ENCODE data around the gene RNF151.
A peak's percentile ranks its signal among the peaks of the same experiment; 100 is the strongest.
"Not testable (repeated sequence)": the region's sequence is repeated elsewhere in the genome, so short reads cannot be mapped to it uniquely, and the experiment has no call there.

The RNF151 gene

DNA sequence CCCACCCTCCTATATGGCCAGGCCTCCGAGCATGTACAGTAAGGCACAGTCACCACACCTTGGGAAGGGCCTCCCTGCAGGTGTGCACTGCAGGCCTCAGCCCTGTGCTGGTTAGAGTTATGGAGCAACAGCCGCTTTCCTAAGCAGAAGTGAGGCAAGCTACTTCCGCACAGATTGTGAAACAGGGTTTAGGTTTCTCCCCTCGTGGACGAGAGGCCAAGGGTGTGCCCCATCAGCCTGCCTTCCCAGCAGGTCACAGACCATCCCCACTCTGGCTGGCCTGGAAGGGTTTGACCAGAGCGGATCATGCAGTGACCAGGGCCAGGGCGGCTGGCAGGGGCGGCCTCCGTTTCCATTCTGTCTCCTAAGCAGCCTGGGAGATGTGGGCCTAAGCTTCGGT, 28.3 kb upstream of the RNF151 start:
- DNase-seq (ENCODE audit: low read depth), result no peak
- H3K4me3 ChIP-seq (ENCODE audit: low read depth, low read length), result no peak overlapping the region

DNA sequence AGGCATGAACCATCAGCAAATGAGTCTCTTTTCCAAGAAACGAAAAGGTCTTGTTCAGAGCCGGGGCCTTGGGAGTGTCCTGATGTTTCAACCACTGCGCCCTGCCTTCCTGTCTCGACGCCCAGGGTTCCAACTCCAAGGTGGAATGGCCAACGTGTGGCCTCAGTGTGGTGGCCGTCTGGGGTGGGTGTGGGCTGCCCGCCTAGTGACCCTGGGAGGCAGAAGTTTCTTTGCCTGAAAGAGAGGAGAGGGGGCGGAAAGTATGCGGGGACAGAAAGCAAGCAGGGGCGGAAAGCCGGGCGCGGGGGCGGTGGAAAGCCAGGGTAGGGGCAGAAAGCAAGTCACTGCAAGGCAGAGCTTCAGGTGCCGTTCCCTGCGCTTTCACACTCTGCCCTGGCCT, 27.7 kb upstream of the RNF151 start:
- no peak overlapping the region for H3K4me3 ChIP-seq (ENCODE audit: low read depth, low read length)
- DNase-seq (ENCODE audit: low read depth), result no peak

GRCh38 chr16:1939833-1940232, 26.8 kb upstream of the RNF151 start:
- not testable (repeated sequence) for DNase-seq (ENCODE audit: low read depth); H3K4me3 ChIP-seq (ENCODE audit: low read depth, low read length)

GRCh38 chr16:1940273-1941161, 26.1 kb upstream of the RNF151 start:
- DNase-seq (ENCODE audit: low read depth), result no peak
- H3K4me3 ChIP-seq (ENCODE audit: low read depth, low read length), result no peak overlapping the region

- H3K4me3 ChIP-seq (ENCODE audit: low read depth, low read length), result no peak overlapping the region
- no peak for DNase-seq (ENCODE audit: low read depth)
Observed at GRCh38 chr16:1941162-1942046, 25.3 kb upstream of the RNF151 start.

DNA sequence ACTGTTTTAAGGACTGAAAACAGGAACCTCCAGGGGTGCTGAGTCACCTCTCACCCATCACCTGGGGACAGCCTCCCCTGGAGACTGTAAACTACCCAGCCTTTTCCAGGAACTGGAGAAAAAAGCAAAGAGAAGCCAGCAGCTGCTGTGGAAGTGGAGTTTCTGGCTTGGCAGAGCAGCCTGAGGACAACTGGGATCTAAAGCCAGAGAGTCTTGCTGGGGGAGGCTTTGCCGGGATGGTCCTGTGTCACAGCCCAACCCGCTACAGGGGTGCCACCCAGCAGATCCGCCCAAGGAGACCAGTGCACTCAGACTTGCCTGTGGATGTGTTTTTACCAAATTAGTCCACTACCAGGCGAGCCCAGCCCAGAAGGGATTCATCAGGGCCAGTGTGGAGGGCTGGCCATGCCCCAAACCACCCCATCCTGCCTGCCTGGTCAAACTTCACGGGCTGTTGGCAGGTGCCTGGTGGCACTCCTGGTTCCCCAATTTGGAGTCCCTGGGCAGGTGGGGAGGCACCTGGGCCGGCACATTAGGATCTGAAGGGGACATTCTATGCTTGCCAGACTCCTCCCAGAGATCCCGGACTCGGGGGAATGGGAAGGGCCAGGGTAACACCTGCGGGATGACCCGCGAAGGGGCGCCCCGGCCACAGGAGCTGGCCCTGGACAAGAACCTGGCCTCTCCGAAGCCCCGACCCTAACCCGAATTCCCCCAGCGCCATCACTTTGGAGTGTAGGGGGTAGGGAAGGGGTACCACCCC, 24.4 kb upstream of the RNF151 start:
- H3K4me3 ChIP-seq (ENCODE audit: low read depth, low read length), result peak overlapping the region; percentile 93
- no peak for DNase-seq (ENCODE audit: low read depth)

DNA sequence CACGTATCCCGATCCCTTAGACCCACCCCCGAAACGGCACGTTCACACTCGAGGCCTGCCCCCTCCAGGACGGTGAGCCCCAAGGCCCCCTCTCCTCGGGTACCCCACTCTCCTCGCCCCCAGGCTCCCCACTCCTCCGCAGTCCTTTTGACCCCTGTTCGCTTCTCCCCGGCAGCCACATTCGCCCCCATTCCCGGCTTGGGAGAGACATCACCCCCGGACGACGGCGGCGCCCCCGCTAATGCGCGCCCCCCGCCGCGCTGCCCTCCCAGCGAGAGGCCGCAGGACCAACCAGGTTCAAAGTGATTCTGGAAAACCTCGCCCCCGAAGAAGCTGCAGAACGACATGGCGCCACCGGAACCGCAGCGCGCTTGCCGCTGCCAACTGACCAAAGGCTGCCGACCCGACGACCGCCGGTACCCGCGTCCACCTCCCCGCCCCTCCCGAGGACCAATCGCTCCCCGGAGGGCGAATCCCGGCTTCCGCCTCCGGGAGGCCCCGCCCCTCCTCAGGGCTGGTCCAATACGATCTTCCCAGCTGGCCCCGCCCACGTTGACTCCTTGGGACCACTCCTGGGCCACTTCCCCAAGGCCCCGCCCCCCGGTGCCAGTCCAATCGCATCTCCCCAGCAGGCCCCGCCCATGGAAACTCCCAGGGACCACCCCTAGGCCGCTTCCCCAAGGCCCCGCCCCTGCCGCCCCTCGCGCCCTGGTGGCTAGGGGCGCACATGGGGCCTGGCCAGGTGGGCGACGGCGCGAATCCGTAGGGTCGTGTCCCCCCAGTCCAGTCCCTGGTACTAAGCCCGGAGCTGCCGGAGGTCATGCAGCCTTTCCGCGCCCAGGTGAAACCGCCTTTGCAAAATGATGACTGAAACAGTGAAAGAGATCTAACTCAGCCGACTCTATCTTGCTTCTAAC, 23.6 kb upstream of the RNF151 start, which contains the start of gene MSRB1:
MSRB1 (minus strand) TSS at position 390 of the 917 bp plus-strand sequence; CDS start at position 347, 43 bp downstream.
- H3K4me3 ChIP-seq (ENCODE audit: low read depth, low read length), result peak within 1 kb of the TSS; percentile 93
- DNase-seq (ENCODE audit: low read depth), result peak; percentile 91

DNA sequence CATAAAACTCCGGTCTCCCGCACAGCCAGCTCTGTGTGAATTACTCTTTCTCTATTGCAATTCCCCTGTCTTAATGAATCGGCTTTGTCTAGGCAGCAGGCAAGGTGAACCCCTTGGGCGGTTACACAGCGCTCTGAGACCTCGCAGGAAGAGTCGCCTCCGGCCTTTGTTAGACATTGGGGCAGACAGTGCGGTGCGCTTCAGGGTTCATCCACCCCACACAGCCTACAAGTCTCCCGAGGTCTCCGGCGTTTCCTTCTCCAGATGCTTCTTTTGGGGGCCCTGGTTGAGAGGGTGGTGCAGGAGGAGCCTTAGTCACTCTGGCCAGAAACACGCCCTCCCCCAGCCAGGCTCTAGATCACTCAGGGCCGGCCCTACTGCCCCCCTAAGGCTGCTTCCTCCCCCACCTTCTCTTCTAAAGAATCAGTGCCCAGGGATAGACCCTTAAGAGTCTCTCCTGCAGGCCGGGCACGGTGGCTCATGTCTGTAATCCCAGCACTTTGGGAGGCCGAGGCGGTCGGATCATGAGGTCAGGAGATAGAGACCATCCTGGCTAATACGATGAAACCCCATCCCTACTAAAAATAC, 21.9 kb upstream of the RNF151 start:
- H3K4me3 ChIP-seq (ENCODE audit: low read depth, low read length), result no peak overlapping the region
- DNase-seq (ENCODE audit: low read depth), result no peak

DNA sequence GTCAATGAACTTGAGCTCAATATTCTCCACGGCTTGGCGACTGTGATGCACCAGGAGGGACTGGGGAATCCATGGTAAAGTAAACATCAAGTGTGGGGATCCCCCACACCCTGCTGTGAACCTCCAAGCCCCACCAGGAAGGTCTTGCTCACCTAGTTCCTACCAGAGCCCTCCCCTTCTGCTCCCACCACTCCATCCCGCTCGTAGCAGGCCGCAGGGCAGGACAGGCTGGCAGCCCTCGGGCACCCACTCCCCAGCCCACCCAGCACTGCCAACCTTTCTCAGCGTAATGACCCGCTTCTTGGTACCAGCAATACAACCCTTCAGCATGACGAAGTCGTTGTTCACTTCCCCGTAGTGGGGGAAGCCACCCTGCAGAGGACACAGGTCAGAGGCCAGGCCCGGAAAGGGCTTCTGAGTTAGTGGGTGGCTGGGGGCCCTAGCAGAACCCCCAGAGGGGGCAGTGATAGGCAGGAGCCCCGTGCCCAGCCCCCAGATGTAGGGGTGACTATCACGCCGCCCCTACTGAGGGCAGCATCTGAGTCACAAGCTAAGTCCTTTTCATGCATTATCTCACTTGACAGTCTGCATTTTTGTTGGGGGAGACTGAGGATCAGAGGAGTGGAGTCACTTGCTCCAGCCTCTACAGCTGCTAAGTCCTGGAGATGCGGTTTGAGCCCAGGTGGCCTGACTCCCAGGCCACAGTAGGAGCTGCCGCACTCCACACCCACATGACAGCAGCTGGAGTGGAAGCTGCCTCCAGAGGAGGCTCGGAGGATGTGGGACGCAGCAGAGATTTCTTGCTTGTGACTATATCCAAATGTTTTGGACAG, 20.9 kb upstream of the RNF151 start:
- no peak for DNase-seq (ENCODE audit: low read depth)
- H3K4me3 ChIP-seq (ENCODE audit: low read depth, low read length), result no peak overlapping the region

DNA sequence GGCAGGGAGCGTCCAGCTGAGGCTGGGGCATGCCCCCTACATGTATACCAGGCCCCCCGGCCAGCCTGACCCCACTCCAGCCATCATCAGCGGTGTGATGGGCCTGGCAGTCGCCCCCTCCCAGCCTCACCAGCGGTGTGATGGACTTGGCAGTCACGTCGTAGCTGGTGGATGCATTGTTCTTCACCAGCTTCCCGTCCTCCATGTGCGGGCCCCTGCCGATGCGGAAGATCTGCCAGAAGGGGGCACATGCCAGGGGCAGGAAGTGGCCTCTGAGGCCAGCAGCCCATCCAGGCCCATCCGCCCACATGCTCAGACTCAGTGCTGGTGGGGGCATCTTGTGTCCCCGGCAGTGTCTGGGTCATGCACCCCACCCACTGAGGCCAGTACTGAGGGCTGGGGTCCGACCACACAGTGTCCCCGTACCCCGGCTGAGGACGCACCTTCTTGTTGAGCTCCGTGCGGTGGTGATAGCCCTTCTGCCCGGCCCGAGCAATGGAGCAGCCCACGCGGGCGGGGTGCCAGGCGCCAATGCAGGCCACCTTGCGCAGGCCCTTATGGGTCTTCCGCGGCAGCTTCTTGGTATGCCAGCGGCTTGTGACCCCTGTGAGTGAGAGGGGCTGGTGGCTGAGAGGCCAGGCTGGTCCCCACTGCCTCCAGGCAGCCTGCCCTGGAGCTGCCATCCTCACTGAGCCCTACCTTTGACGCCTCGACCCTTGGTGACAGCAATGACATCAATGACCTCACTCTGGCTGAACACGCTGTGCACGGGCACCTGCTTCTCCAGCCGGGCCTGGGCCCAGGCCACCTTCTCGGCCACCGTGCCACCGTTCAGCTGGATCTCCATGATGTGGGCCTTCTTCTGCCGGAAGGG, 19.9 kb upstream of the RNF151 start:
- DNase-seq (ENCODE audit: low read depth), result no peak
- no peak overlapping the region for H3K4me3 ChIP-seq (ENCODE audit: low read depth, low read length)

DNA sequence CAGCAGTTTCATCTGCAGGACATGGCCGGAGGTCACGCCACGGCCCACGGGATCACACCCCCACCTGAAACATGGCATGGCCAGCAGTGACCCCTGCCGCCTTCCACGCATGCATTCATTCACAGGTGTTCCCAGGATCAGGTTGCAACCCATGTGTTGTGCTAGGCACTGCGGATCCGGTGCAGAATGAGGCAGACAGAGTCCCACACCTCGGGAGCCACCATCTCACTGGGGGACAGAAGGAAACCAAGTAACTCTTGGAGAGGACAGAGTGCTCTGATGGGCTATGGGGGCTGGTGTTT, 19.3 kb upstream of the RNF151 start:
- H3K4me3 ChIP-seq (ENCODE audit: low read depth, low read length), result no peak overlapping the region
- DNase-seq (ENCODE audit: low read depth), result no peak

- H3K4me3 ChIP-seq (ENCODE audit: low read depth, low read length), result no peak overlapping the region
- DNase-seq (ENCODE audit: low read depth), result no peak
Observed at GRCh38 chr16:1949507-1949906, 17.1 kb upstream of the RNF151 start.

- no peak overlapping the region for H3K4me3 ChIP-seq (ENCODE audit: low read depth, low read length)
- DNase-seq (ENCODE audit: low read depth), result no peak
Observed at GRCh38 chr16:1950047-1950446, 16.6 kb upstream of the RNF151 start.

DNA sequence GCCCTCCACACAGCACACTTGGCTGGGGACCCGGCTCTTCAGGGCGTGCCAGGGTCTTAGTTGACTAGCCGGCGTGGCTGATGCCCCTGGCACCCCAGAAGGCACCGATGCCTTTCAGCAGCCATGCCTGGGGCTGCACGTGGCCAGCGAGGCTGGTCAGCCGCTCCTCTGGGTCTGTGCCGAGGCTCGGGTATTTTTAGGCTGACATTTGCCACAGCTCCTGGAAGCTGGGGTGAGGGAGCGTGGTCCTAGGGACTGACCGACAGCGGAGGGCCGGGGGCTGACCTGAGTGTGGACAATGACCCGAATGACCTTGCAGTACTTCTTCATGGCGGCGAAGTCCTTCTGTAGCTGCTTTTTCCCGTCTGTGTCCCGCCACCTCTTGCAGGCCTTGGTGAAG, 16.1 kb upstream of the RNF151 start:
- no peak for DNase-seq (ENCODE audit: low read depth)
- no peak overlapping the region for H3K4me3 ChIP-seq (ENCODE audit: low read depth, low read length)

DNA sequence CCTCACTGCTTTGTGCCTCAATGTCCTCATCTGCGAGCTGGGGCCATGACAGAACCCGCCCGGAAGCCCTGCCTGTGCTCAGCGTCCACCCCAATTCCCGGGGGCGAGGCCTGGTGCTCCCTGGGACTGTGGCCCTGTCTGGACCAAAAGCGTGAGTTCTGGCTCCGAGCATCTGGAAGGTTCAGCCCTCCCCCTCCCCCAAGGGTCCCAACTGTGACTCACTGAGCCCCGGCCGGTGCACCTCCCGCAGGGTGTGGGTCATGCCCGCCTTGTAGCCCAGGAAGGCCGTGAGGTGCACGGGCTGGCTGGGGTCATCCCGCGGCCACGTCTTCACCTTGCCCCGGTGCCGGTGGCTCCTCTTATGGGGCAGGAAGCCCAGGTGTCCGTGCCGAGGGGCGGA, 12.9 kb upstream of the RNF151 start:
- no peak overlapping the region for H3K4me3 ChIP-seq (ENCODE audit: low read depth, low read length)

GRCh38 chr16:1957434-1958142, 9.1 kb upstream of the RNF151 start:
- not testable (repeated sequence) for DNase-seq (ENCODE audit: low read depth); H3K4me3 ChIP-seq (ENCODE audit: low read depth, low read length)

More for the DNA sequence above, 12.9 kb upstream of the RNF151 start:
- DNase-seq (ENCODE audit: low read depth), result no peak

Data from skeletal muscle cell (primary cell).